IMR-90 (cell line): ENCODE data around the gene HMGCS2.

Source experiments
- CEBPB ChIP-seq: IDR thresholded peaks from 2 replicates; pipeline ENCODE4 v1.6.1; 2012; ENCODE audit warnings: low read depth, low read length, improper control_type of control experiment
- CHD1 ChIP-seq: IDR thresholded peaks from 2 replicates; pipeline ENCODE4 v1.6.1; 2012; ENCODE audit warnings: low read depth, low read length, improper control_type of control experiment
- CTCF ChIP-seq: conservative IDR thresholded peaks from 2 replicates; pipeline ENCODE4 v1.5.1; 2012; ENCODE audit warnings: mild to moderate bottlenecking, low read depth, low read length, improper control_type of control experiment
- MAFK ChIP-seq: IDR thresholded peaks from 2 replicates; pipeline ENCODE4 v1.6.1; 2012; ENCODE audit warnings: low read depth, low read length, improper control_type of control experiment
- MXI1 ChIP-seq: IDR thresholded peaks from 2 replicates; pipeline ENCODE4 v1.6.1; 2012; ENCODE audit warnings: low read depth, mild to moderate bottlenecking, low read length, moderate library complexity, borderline replicate concordance
- POLR2A ChIP-seq: IDR thresholded peaks from 2 replicates; pipeline ENCODE4 v1.6.1; 2012; ENCODE audit warnings: mild to moderate bottlenecking, low read depth, low read length
- RAD21 ChIP-seq: IDR thresholded peaks from 2 replicates; pipeline ENCODE4 v1.6.1; 2012; ENCODE audit warnings: low read length, improper control_type of control experiment
- RFX5 ChIP-seq: IDR thresholded peaks from 2 replicates; pipeline ENCODE4 v1.8.0; 2012; ENCODE audit warnings: low read depth, mild to moderate bottlenecking, low read length, moderate library complexity
- SMC3 ChIP-seq: fragments of 150-350 bp; IDR thresholded peaks from 2 replicates; pipeline ENCODE4 v1.6.1; 2016; ENCODE audit warnings: low read depth, mild to moderate bottlenecking, antibody characterized with exemption, low read length, moderate library complexity
- USF2 ChIP-seq: fragments of 150-350 bp; IDR thresholded peaks from 2 replicates; pipeline ENCODE4 v1.6.1; 2017; ENCODE audit warnings: mild to moderate bottlenecking, antibody characterized with exemption, low read length, low read depth

- TF ChIP-seq RFX5 (no peak), CTCF (no peak), POLR2A (no peak), CHD1 (no peak), MXI1 (no peak), MAFK (no peak), RAD21 (no peak), CEBPB (no peak), SMC3 (no peak), USF2 (no peak)
These were observed 64.8 kb downstream of the HMGCS2 start for GRCh38 chr1:119703666-119704450.
